Fibroblast of lung (primary cell): Measurements from ENCODE around the gene MGP. TPM values are rescaled to one million over a fixed set of nuclear protein-coding genes. Genes with fewer than 3 reads are reported as not detected.

Source experiments
- DNase-seq, 2 donors: peaks; one replicate each; pipeline versions ENCODE4 v3.0.0 to v3.0.0-alpha.2; 2010; ENCODE audit warnings: low read depth in 2 of 2
- H2AFZ ChIP-seq: 2 replicates; pipeline ENCODE4 v1.5.1; 2012; ENCODE audit warnings: low read length, control low read depth, inconsistent platforms
- H3K27ac ChIP-seq: 2 replicates; pipeline ENCODE4 v1.5.1; 2011; ENCODE audit warnings: low read length, control low read depth; ENCODE audit not compliant: insufficient read depth
- H3K27me3 ChIP-seq: 2 replicates; pipeline ENCODE4 v1.5.1; 2011; ENCODE audit warnings: mild to moderate bottlenecking, low read length; ENCODE audit not compliant: control insufficient read depth, insufficient read depth
- H3K36me3 ChIP-seq: 2 replicates; pipeline ENCODE4 v1.5.1; 2011; ENCODE audit warnings: low read length; ENCODE audit not compliant: control insufficient read depth, insufficient read depth
- H3K4me1 ChIP-seq: 2 replicates; pipeline ENCODE4 v1.5.1; 2011; ENCODE audit warnings: low read length; ENCODE audit not compliant: control insufficient read depth, insufficient read depth; ENCODE audit errors: extremely low read depth
- H3K4me2 ChIP-seq: 2 replicates; pipeline ENCODE4 v1.5.1; 2011; ENCODE audit warnings: low read length, control low read depth; ENCODE audit not compliant: insufficient read depth; ENCODE audit errors: extremely low read depth
- H3K4me3 ChIP-seq, 4 experiments: fragments of 200-600 bp in 1 of 4; sonication (generic) in 1 of 4; replicated peaks in 1 of 4; 2 replicates each; pipeline ENCODE4 v1.5.1; 2011 to 2016; ENCODE audit warnings: low read length in 4 of 4, low read depth in 3 of 4, mild to moderate bottlenecking in 3 of 4, control low read depth in 2 of 4, inconsistent platforms in 1 of 4, mixed read lengths in 1 of 4; ENCODE audit not compliant: insufficient read depth in 1 of 4; ENCODE audit errors: control extremely low read depth in 1 of 4
- H3K79me2 ChIP-seq: 2 replicates; pipeline ENCODE4 v1.5.1; 2012; ENCODE audit warnings: mild to moderate bottlenecking, low read length, inconsistent platforms; ENCODE audit not compliant: control insufficient read depth, insufficient read depth
- H3K9ac ChIP-seq: 2 replicates; pipeline ENCODE4 v1.5.1; 2011; ENCODE audit warnings: mild to moderate bottlenecking, low read length, control low read depth; ENCODE audit not compliant: insufficient read depth
- H3K9me3 ChIP-seq: 2 replicates; pipeline ENCODE4 v1.5.1; 2012; ENCODE audit warnings: low read depth, low read length; ENCODE audit not compliant: control insufficient read depth, insufficient read depth
- H4K20me1 ChIP-seq: 2 replicates; pipeline ENCODE4 v1.5.1; 2011; ENCODE audit warnings: low read length; ENCODE audit not compliant: control insufficient read depth, insufficient read depth; ENCODE audit errors: extremely low read depth
- CTCF ChIP-seq, 2 donors: IDR thresholded peaks in 1 of 2; conservative IDR thresholded peaks in 1 of 2; 1 replicate in 1 of 2; 2 replicates in 1 of 2; pipeline ENCODE4 v1.5.1; 2011 to 2012; ENCODE audit warnings: low read length in 2 of 2, control low read depth in 1 of 2, inconsistent platforms in 1 of 2, low read depth in 1 of 2, mild to moderate bottlenecking in 1 of 2
- EZH2 ChIP-seq: IDR thresholded peaks from 2 replicates; pipeline ENCODE4 v1.5.1; 2012; ENCODE audit warnings: low read length, control low read depth, mild to moderate bottlenecking; ENCODE audit errors: missing control alignments
- polyA plus RNA-seq, 2 donors: library from polyadenylated mRNA; depleted of rRNA in 1 of 2; stranded (reverse) in 1 of 2; unstranded in 1 of 2; fragments of >200 nt; gene quantifications; 2 replicates each; pipeline ENCODE4 v1.2.1, GENCODE V29; 2011 to 2012; ENCODE audit warnings: missing spikeins in 1 of 2
- total RNA-seq: library from RNA; depleted of rRNA; stranded (reverse); fragments of >200 nt; gene quantifications from 2 replicates; pipeline ENCODE4 v1.2.1, GENCODE V29; 2014

The MGP gene
- total and polyA plus RNA-seq, 2 donors (not counting 1 experiment from before 2014, with no cell fraction given) = 2.0 to 15.9 TPM

- Histone ChIP-seq H3K9ac (no peak overlapping the region), H3K36me3 (no peaks in the 10 kb centered on the region), H3K4me2 (no peak overlapping the region), H2AFZ (no peak overlapping the region), H3K79me2 (no peaks in the 10 kb centered on the region), H4K20me1 (no peaks in the 10 kb centered on the region), H3K9me3 (no peaks in the 10 kb centered on the region), H3K27ac (no peak overlapping the region), H3K4me1 (no peaks in the 10 kb centered on the region), H3K4me3 (no peak overlapping the region), H3K27me3 (no peaks in the 10 kb centered on the region)
- TF ChIP-seq CTCF (conservative IDR thresholded peaks at IDR 0.05 in 1 of 2, IDR thresholded peaks at IDR 0.05 in 1 of 2; ENCODE audit: low read depth in 1 of 2, low read length in 2 of 2) = no peak
- no peak for TF ChIP-seq EZH2
- no peak for DNase-seq
Measured at GRCh38 chr12:14903386-14904098, 17.9 kb upstream of the MGP start.

GRCh38 chr12:14902465-14902864, 16.8 kb upstream of the MGP start:
- peak in 1 of 2 donors; percentile 31 for DNase-seq
- Histone ChIP-seq H3K27me3 (no peaks in the 10 kb centered on the region), H3K79me2 (no peaks in the 10 kb centered on the region), H3K36me3 (no peaks in the 10 kb centered on the region), H3K4me3 (no peak overlapping the region), H3K9ac (no peak overlapping the region), H3K27ac (no peak overlapping the region), H2AFZ (no peak overlapping the region), H3K4me2 (no peak overlapping the region), H3K9me3 (no peaks in the 10 kb centered on the region), H3K4me1 (no peaks in the 10 kb centered on the region), H4K20me1 (no peaks in the 10 kb centered on the region)
- TF ChIP-seq EZH2 = no peak
- TF ChIP-seq CTCF (conservative IDR thresholded peaks at IDR 0.05 in 1 of 2, IDR thresholded peaks at IDR 0.05 in 1 of 2; ENCODE audit: low read depth in 1 of 2, low read length in 2 of 2) = no peak

DNA sequence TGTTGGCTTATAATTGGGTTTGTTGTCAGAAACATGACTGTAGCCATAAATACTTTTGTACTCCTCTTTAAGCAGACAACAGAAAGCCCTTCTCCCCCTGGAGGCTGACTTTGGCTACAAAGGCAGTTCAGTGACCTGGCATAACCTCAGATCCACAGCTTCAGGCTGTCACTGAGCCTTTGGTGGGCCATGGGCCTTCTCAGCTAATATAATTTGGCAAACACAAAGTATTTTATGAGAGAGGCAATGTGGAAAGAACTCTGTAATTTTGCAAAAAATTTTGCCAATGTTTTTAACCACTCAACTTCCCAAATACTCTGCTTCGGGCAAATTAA, 15.5 kb upstream of the MGP start:
- H3K79me2 ChIP-seq = no peaks in the 10 kb centered on the region
- no peak for DNase-seq
- no peak overlapping the region for H3K4me2 ChIP-seq
- no peaks in the 10 kb centered on the region for H3K36me3 ChIP-seq
- H3K4me3 ChIP-seq = no peak overlapping the region
- TF ChIP-seq EZH2 = no peak
- TF ChIP-seq CTCF (conservative IDR thresholded peaks at IDR 0.05 in 1 of 2, IDR thresholded peaks at IDR 0.05 in 1 of 2; ENCODE audit: low read depth in 1 of 2, low read length in 2 of 2) = no peak
- no peaks in the 10 kb centered on the region for H3K9me3 ChIP-seq
- H4K20me1 ChIP-seq = no peaks in the 10 kb centered on the region
- no peaks in the 10 kb centered on the region for H3K4me1 ChIP-seq
- no peak overlapping the region for H2AFZ ChIP-seq
- no peaks in the 10 kb centered on the region for H3K27me3 ChIP-seq
- no peak overlapping the region for H3K27ac ChIP-seq
- H3K9ac ChIP-seq = no peak overlapping the region
